ENCODE results near the gene RALGAPB. TPM values are rescaled to one million over a fixed set of nuclear protein-coding genes. Genes with fewer than 3 reads are reported as not detected.

RALGAPB gene
- total and polyA plus RNA-seq, 2 of the 13 experiments (the other 11 are each of a cell fraction or from before 2014, with no cell fraction given) = 17.6 to 30.6 TPM

DNA sequence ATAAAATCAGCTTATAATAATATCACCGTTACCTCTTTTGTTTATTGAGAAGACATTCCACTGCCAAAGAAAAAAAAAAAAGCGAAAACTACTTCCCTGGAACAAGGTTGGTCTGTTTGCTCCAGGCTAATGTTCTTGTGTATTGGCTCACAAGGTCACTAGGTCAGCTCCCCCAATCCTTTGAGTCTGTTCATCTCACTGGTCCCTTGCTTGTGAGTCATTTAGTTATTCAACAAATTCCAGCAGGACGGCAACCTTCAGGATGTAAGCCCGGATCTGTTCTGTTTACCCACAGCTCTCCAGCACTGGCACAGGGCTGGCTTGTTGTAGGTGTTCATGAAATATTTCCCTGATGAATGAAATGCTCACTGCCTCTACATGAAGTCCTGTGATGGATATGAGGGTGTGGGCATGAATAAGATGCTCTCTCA, 132.2 kb downstream of the RALGAPB start (continued):
- TF ChIP-seq ZSCAN30 (CRISPR knock-in tag; IDR thresholded peaks at IDR 0.05) (no peak), SATB2 (CRISPR knock-in tag; IDR thresholded peaks at IDR 0.05) (0 out of 2 replicates have a peak, but pooled peaks have one; percentile 65), NFKB2 (CRISPR knock-in tag; IDR thresholded peaks at IDR 0.05; ENCODE audit: borderline replicate concordance) (no peak), SAP130 (CRISPR knock-in tag; IDR thresholded peaks at IDR 0.05; ENCODE audit: low read depth) (peak; percentile 92), TCF7 (IDR thresholded peaks at IDR 0.05; ENCODE audit: low read depth) (peak; percentile 94), PHF5A (CRISPR knock-in tag; IDR thresholded peaks at IDR 0.05; ENCODE audit: low read depth, unreplicated experiment) (peak; percentile 98), RFX5 (IDR thresholded peaks at IDR 0.05; ENCODE audit: low read depth, low read length) (no peak), ZNF354B (CRISPR knock-in tag; IDR thresholded peaks at IDR 0.05) (no peak), SIX4 (CRISPR knock-in tag; IDR thresholded peaks at IDR 0.05) (peak; percentile 85), XBP1 (CRISPR knock-in tag; IDR thresholded peaks at IDR 0.05) (no peak), NFIC (IDR thresholded peaks at IDR 0.05; ENCODE audit: low read length) (peak; percentile 95), ZNF543 (CRISPR knock-in tag; IDR thresholded peaks at IDR 0.05) (peak; percentile 73; the same call in 1 of the 2 replicates), GABPA (IDR thresholded peaks at IDR 0.05; ENCODE audit: low read depth, low read length) (no peak), GABPA (CRISPR knock-in tag; IDR thresholded peaks at IDR 0.05; ENCODE audit: low read depth) (peak; percentile 61)
- TF ChIP-seq, protein P1, sequence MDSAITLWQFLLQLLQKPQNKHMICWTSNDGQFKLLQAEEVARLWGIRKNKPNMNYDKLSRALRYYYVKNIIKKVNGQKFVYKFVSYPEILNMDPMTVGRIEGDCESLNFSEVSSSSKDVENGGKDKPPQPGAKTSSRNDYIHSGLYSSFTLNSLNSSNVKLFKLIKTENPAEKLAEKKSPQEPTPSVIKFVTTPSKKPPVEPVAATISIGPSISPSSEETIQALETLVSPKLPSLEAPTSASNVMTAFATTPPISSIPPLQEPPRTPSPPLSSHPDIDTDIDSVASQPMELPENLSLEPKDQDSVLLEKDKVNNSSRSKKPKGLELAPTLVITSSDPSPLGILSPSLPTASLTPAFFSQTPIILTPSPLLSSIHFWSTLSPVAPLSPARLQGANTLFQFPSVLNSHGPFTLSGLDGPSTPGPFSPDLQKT (CRISPR knock-in tag; IDR thresholded peaks at IDR 0.05; ENCODE audit: borderline replicate concordance) = no peak
- TF ChIP-seq, protein P2, sequence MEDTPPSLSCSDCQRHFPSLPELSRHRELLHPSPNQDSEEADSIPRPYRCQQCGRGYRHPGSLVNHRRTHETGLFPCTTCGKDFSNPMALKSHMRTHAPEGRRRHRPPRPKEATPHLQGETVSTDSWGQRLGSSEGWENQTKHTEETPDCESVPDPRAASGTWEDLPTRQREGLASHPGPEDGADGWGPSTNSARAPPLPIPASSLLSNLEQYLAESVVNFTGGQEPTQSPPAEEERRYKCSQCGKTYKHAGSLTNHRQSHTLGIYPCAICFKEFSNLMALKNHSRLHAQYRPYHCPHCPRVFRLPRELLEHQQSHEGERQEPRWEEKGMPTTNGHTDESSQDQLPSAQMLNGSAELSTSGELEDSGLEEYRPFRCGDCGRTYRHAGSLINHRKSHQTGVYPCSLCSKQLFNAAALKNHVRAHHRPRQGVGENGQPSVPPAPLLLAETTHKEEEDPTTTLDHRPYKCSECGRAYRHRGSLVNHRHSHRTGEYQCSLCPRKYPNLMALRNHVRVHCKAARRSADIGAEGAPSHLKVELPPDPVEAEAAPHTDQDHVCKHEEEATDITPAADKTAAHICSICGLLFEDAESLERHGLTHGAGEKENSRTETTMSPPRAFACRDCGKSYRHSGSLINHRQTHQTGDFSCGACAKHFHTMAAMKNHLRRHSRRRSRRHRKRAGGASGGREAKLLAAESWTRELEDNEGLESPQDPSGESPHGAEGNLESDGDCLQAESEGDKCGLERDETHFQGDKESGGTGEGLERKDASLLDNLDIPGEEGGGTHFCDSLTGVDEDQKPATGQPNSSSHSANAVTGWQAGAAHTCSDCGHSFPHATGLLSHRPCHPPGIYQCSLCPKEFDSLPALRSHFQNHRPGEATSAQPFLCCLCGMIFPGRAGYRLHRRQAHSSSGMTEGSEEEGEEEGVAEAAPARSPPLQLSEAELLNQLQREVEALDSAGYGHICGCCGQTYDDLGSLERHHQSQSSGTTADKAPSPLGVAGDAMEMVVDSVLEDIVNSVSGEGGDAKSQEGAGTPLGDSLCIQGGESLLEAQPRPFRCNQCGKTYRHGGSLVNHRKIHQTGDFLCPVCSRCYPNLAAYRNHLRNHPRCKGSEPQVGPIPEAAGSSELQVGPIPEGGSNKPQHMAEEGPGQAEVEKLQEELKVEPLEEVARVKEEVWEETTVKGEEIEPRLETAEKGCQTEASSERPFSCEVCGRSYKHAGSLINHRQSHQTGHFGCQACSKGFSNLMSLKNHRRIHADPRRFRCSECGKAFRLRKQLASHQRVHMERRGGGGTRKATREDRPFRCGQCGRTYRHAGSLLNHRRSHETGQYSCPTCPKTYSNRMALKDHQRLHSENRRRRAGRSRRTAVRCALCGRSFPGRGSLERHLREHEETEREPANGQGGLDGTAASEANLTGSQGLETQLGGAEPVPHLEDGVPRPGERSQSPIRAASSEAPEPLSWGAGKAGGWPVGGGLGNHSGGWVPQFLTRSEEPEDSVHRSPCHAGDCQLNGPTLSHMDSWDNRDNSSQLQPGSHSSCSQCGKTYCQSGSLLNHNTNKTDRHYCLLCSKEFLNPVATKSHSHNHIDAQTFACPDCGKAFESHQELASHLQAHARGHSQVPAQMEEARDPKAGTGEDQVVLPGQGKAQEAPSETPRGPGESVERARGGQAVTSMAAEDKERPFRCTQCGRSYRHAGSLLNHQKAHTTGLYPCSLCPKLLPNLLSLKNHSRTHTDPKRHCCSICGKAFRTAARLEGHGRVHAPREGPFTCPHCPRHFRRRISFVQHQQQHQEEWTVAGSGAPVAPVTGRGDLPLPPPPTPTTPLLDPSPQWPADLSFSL (CRISPR knock-in tag; IDR thresholded peaks at IDR 0.05) = peak; percentile 42; the same call in 1 of the 2 replicates
- TF ChIP-seq, protein P3, sequence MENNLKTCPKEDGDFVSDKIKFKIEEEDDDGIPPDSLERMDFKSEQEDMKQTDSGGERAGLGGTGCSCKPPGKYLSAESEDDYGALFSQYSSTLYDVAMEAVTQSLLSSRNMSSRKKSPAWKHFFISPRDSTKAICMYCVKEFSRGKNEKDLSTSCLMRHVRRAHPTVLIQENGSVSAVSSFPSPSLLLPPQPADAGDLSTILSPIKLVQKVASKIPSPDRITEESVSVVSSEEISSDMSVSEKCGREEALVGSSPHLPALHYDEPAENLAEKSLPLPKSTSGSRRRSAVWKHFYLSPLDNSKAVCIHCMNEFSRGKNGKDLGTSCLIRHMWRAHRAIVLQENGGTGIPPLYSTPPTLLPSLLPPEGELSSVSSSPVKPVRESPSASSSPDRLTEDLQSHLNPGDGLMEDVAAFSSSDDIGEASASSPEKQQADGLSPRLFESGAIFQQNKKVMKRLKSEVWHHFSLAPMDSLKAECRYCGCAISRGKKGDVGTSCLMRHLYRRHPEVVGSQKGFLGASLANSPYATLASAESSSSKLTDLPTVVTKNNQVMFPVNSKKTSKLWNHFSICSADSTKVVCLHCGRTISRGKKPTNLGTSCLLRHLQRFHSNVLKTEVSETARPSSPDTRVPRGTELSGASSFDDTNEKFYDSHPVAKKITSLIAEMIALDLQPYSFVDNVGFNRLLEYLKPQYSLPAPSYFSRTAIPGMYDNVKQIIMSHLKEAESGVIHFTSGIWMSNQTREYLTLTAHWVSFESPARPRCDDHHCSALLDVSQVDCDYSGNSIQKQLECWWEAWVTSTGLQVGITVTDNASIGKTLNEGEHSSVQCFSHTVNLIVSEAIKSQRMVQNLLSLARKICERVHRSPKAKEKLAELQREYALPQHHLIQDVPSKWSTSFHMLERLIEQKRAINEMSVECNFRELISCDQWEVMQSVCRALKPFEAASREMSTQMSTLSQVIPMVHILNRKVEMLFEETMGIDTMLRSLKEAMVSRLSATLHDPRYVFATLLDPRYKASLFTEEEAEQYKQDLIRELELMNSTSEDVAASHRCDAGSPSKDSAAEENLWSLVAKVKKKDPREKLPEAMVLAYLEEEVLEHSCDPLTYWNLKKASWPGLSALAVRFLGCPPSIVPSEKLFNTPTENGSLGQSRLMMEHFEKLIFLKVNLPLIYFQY (CRISPR knock-in tag; IDR thresholded peaks at IDR 0.05; ENCODE audit: borderline replicate concordance) = no peak; the same call in 1 of the 2 replicates
- TF ChIP-seq, protein P4, sequence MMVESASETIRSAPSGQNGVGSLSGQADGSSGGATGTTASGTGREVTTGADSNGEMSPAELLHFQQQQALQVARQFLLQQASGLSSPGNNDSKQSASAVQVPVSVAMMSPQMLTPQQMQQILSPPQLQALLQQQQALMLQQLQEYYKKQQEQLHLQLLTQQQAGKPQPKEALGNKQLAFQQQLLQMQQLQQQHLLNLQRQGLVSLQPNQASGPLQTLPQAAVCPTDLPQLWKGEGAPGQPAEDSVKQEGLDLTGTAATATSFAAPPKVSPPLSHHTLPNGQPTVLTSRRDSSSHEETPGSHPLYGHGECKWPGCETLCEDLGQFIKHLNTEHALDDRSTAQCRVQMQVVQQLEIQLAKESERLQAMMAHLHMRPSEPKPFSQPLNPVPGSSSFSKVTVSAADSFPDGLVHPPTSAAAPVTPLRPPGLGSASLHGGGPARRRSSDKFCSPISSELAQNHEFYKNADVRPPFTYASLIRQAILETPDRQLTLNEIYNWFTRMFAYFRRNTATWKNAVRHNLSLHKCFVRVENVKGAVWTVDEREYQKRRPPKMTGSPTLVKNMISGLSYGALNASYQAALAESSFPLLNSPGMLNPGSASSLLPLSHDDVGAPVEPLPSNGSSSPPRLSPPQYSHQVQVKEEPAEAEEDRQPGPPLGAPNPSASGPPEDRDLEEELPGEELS (CRISPR knock-in tag; IDR thresholded peaks at IDR 0.05) = peak; percentile 99
